GM10847 (cell line): Measurements from ENCODE around the gene DMD.

Experiments
- POLR2A ChIP-seq: IDR thresholded peaks from 2 replicates; pipeline ENCODE4 v1.6.1; 2011; ENCODE audit not compliant: insufficient read length; ENCODE audit errors: extremely low read depth

The DMD gene

DNA sequence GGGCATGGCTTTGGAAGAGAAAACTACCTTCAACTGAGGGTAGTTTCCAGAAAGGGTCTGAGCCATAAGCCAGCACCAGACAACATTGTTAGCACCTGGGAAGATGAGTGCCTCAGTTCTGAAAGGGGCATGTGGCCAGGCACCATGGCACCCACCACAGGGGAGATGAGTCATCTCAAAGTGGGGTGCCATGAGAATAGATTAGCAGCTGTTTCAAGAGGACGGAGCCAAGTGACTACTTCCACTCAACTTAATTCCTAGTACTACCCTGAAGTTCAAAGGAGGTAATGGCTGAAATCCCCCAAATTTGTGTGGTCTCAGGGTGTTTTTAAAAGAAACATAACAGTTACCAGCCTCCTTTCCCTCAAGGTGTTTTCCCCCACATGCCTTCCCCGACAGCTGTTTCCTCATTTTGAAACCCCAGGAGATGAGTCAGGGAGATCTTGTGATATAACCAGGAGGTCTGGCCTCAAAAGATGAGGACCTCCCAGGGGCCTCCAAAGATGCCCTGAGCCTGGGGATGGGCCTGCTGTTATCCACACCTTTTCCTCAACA, 2111.7 kb downstream of the DMD start:
- TF ChIP-seq POLR2A, result no peak

DNA sequence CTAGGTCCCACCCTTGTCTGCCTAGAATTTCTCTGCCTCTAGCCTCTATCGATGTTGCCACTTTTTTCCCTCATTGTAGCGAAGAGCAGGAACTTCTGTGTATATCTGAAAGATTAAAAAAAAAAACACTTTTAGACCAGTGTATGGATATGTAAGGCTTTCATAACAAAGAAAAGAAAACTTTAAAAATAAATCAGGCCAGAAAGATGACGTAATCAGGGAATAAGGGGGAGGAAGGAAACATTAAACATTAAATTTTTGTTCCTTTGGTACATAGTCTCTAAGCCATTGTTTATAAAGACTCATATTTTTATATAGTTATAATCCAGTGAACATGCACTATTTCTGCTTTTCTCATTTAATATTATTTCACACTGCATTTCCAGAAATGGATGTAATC, 2113.3 kb downstream of the DMD start:
- TF ChIP-seq POLR2A, result no peak

DNA sequence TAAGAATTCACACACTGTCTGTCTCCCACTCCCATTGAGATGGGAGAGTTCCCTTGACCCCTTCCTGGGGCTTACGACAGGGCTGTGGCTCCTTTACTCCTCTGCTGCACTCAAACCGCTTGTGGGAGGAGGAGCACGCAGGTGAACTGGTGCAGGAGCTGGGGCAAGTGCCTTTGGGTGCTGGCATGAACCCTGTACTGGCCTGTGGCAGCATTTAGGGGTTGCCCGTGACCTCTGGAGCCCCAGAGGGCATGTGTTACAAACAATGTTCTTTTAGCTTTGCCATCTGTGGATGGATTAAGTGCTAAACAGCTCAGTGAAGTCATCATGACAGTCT, 2117.7 kb downstream of the DMD start:
- no peak for TF ChIP-seq POLR2A

DNA sequence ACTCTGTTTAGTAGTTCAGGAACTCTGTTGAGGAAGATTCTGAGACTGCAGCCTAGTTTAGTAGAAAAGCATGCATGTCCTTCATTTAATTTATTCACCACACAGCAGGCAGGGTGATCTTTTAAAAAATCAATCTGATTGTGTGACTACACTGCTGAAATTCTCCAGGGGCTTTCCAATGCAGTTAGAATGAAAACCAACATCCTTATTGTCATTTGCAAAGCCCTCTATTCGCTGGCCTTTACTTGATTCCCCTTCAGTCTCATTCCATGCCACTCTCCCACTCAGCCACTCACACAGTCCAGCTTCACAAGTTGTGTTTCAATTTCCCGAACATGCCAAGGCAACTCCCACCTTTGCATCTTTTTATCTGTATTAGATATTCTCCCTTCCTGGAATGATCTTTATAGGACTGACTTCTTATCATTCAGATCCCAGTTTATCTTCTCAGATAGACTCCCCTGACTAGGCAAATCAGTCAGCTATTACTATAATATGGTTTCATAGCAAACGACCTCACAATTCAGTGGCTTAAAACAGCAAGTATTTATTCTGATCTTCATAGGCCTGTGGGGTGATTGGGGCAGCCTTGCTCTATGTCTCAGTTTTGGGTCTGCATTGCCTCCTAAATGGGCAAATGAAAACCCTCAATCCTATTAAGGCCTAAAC, 2118.2 kb downstream of the DMD start:
- TF ChIP-seq POLR2A, result no peak

DNA sequence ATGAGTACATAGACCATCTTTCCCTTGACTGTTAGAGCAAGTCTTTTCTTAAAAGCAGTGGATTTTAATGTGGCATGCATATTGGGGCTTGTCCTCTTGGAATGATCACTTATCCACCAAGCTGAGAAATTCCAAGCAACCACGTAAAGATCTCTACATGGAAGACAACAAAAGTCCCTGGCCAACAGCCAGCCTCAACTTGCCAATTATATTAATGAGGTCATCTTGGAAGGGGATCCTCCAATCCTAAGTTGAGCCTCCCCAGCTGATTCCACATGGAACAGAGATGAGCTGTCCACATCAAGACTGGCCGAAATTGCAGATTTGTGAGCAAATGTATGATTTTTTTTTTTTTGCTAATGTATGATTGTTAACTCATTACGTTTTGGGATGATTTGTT, 2118.9 kb downstream of the DMD start:
- no peak for TF ChIP-seq POLR2A

DNA sequence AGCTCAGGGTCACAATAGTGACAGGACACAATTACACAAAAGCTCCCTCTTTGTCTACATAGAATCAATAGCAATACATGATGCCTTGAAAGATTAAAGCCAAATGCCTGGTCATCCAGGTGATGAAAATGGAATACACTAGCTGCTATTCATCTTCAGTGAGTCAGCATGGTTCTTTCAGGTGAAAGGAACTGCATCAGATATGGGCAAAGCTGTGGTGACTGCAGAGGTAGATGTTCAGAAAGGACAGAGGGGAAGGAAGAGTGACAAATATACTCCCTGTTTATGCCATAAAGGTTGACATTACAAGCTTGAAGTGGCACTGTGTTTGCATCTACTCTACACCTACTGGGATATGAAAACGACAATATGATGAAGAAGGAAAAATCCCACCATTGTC, 2119.5 kb downstream of the DMD start:
- TF ChIP-seq POLR2A, result no peak

DNA sequence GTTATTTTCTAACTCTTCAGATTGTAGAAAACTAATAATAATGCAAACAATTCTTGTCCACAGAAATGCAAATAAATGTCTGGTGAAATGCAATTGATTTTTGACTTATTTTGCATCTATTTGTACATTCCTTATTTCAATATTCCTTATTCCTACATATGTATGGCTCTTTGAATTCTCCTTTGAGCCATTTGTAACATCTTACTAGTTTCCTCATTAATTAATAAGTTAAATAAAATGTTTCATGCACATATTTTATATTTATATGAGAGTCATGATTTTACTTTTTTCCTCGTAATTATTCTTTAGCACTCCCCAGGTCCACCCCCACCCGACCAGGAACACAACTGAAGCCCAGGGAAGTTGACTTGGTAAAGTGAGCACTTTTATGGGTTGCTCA, 2136.8 kb downstream of the DMD start:
- no peak for TF ChIP-seq POLR2A

DNA sequence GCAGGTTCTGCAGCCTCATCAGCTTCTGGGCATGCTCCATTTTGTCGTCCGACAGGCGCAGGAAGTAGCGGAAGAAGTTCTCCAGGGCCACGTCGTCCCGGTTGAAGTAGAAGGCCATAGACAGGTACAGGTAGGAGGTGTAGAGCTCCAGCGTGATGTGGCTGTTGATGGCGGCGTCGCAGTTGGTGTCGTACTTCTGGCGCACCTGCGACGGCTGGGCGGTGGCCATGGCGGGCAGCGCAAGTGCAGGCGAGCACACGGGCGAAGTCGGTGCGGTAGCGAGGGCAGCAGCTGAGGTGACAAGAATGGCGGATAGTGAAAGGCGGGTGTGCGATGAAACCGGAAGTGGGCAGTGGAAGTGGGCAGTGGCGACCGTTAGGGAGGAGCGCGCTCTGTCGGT, 2139.6 kb downstream of the DMD start, which contains the start of gene FTHL17:
TSS of gene FTHL17 (minus strand) at position 317 of the 400 bp plus-strand sequence. CDS start at position 229, 88 bp downstream.
- no peak for TF ChIP-seq POLR2A

DNA sequence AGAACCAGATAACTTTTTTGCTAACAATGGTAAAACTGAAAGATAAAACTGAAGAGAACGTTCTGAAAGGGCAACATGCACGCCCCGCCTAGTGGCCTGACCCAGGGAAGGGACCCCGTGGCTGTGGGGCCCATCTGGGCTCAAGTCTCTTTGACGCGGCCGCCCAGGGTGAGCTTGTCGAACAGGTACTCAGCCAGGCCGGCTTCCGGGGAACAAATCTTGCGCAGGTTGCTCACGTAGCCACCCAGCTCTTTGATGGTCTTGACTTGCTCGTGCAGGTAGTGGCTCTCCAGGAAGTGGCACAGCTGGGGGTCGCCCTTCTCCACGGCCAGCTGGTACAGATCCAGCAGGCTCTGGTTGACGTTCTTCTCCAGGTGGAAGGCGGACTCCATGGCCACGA, 2140.1 kb downstream of the DMD start:
- TF ChIP-seq POLR2A, result no peak

DNA sequence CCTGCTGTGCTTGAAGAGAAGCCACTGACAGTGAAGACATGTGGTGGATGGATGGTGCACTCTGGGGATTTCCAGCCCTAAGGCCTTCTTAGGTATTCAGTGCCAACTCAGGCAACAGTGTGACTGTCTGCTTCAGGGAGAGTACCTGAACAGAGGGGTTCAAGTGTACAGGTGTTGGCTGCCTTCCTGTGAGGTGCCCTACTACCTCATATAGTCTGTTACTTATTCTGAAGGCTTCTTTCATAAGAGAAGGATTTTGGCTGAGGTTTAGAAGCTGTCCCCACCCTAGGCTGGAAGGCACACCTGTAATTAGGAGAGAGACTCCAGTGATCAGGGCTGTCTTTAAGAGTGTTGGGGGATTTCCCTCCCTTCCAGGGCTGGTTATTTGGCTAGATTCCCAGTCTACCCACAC, 2141.3 kb downstream of the DMD start:
- TF ChIP-seq POLR2A, result no peak
